IMR-90 (cell line): ENCODE results near the gene RABGAP1. TPM values are rescaled to one million over a fixed set of nuclear protein-coding genes. Genes with fewer than 3 reads are reported as not detected.

Source experiments
- ATAC-seq: fragments of 200-7000 bp; cut with Tn5 transposase; 2 replicates; pipeline ENCODE4 v1.9.1; 2020; ENCODE audit warnings: low read depth, mild to moderate bottlenecking, moderate library complexity
- BruUV-seq: library from RNA; stranded (reverse); fragments of 400-500 nt; replicated peaks from 2 replicates; lab custom pipeline; 2021; lab: Mats Ljungman, UMichigan
- CTCF ChIA-PET: fragments of 300-600 bp; formaldehyde crosslinking; extraction: SDS; loops from one replicate; lab custom pipeline; 2021; ENCODE audit warnings: antibody characterized with exemption; lab: Yijun Ruan, JAX
- POLR2A ChIA-PET: fragments of 300-600 bp; sonication (Branson Sonifier 250); formaldehyde crosslinking; loops from one replicate; lab custom pipeline; 2022; ENCODE audit warnings: antibody characterized with exemption; ENCODE audit not compliant: unreplicated experiment; lab: Charles Lee
- DNase-seq: peaks from one replicate; pipeline ENCODE4 v3.0.0; 2013
- H2AFZ ChIP-seq: replicated peaks from 2 replicates; pipeline ENCODE3; 2013; ENCODE audit warnings: low read length, mild to moderate bottlenecking; ENCODE audit not compliant: poor library complexity
- H2AK5ac ChIP-seq: 2 replicates; pipeline ENCODE4 v1.6.1; 2013; ENCODE audit warnings: low read depth, low read length, inconsistent platforms
- H2AK9ac ChIP-seq: replicated peaks from 2 replicates; pipeline ENCODE3; 2013; ENCODE audit warnings: mild to moderate bottlenecking, low read depth, low read length, moderate library complexity; ENCODE audit not compliant: poor library complexity
- H2BK120ac ChIP-seq: 2 replicates; pipeline ENCODE4 v1.6.1; 2013; ENCODE audit warnings: low read depth, low read length, inconsistent platforms
- H2BK15ac ChIP-seq: 3 replicates; pipeline ENCODE4 v1.6.1; 2013; ENCODE audit warnings: low read depth, low read length, inconsistent platforms
- H2BK20ac ChIP-seq: 2 replicates; pipeline ENCODE4 v1.6.1; 2013; ENCODE audit warnings: low read depth, mild to moderate bottlenecking, inconsistent platforms, low read length, moderate library complexity
- H2BK5ac ChIP-seq: 2 replicates; pipeline ENCODE4 v1.6.1; 2013; ENCODE audit warnings: mild to moderate bottlenecking, low read depth, low read length, inconsistent platforms; ENCODE audit not compliant: poor library complexity, severe bottlenecking
- H3K14ac ChIP-seq: replicated peaks from 2 replicates; pipeline ENCODE4 v1.6.1; 2013; ENCODE audit warnings: low read depth, low read length, inconsistent platforms
- H3K18ac ChIP-seq: 2 replicates; pipeline ENCODE4 v1.6.1; 2013; ENCODE audit warnings: low read depth, low read length, control low read depth
- H3K23ac ChIP-seq: 2 replicates; pipeline ENCODE4 v1.6.1; 2013; ENCODE audit warnings: low read depth, low read length, inconsistent platforms
- H3K27ac ChIP-seq: 2 replicates; pipeline ENCODE4 v1.5.1; 2013; ENCODE audit warnings: mild to moderate bottlenecking, control low read depth, low read length; ENCODE audit not compliant: insufficient read depth
- H3K27me3 ChIP-seq: 2 replicates; pipeline ENCODE4 v1.6.1; 2013; ENCODE audit warnings: low read length; ENCODE audit not compliant: control insufficient read depth, insufficient read depth
- H3K36me3 ChIP-seq: 2 replicates; pipeline ENCODE4 v1.6.1; 2013; ENCODE audit warnings: low read length, mixed read lengths; ENCODE audit not compliant: control insufficient read depth, insufficient read depth
- H3K4ac ChIP-seq: 2 replicates; pipeline ENCODE4 v1.6.1; 2013; ENCODE audit warnings: low read depth, low read length, inconsistent platforms
- H3K4me1 ChIP-seq: 2 replicates; pipeline ENCODE4 v1.6.1; 2013; ENCODE audit warnings: low read length, mixed read lengths; ENCODE audit not compliant: control insufficient read depth, insufficient read depth
- H3K4me2 ChIP-seq: 2 replicates; pipeline ENCODE4 v1.6.1; 2013; ENCODE audit warnings: low read depth, mild to moderate bottlenecking, control low read depth, low read length, moderate library complexity
- H3K4me3 ChIP-seq: 2 replicates; pipeline ENCODE4 v1.5.1; 2013; ENCODE audit warnings: low read depth, mild to moderate bottlenecking, control low read depth, low read length, moderate library complexity; ENCODE audit not compliant: insufficient read depth
- H3K56ac ChIP-seq: 2 replicates; pipeline ENCODE4 v1.6.1; 2013; ENCODE audit warnings: low read length, inconsistent platforms; ENCODE audit not compliant: insufficient read depth; ENCODE audit errors: extremely low read depth
- H3K79me1 ChIP-seq, 2 experiments: 2 replicates each; pipeline ENCODE4 v1.6.1; 2013; ENCODE audit warnings: low read length in 2 of 2, inconsistent platforms in 1 of 2, low read depth in 1 of 2
- H3K9ac ChIP-seq: 2 replicates; pipeline ENCODE4 v1.6.1; 2013; ENCODE audit warnings: low read depth, low read length, control low read depth
- H3K9me1 ChIP-seq: 2 replicates; pipeline ENCODE4 v1.6.1; 2013; ENCODE audit warnings: low read length, inconsistent platforms; ENCODE audit not compliant: insufficient read depth
- H3K9me3 ChIP-seq: 2 replicates; pipeline ENCODE4 v1.6.1; 2013; ENCODE audit warnings: low read length; ENCODE audit not compliant: control insufficient read depth, insufficient read depth
- H4K20me1 ChIP-seq: 2 replicates; pipeline ENCODE4 v1.6.1; 2013; ENCODE audit warnings: low read length, inconsistent platforms; ENCODE audit not compliant: insufficient read depth
- H4K5ac ChIP-seq: 2 replicates; pipeline ENCODE4 v1.6.1; 2013; ENCODE audit warnings: mild to moderate bottlenecking, low read depth, low read length, control low read depth
- H4K8ac ChIP-seq, 2 experiments: 2 replicates each; pipeline ENCODE4 v1.6.1; 2013; ENCODE audit warnings: low read depth in 2 of 2, low read length in 2 of 2, control low read depth in 1 of 2, inconsistent platforms in 1 of 2
- H4K91ac ChIP-seq: 2 replicates; pipeline ENCODE4 v1.6.1; 2013; ENCODE audit warnings: low read depth, low read length, inconsistent platforms; ENCODE audit not compliant: insufficient read depth
- BHLHE40 ChIP-seq: fragments of 150-350 bp; IDR thresholded peaks from 2 replicates; pipeline ENCODE4 v1.6.1; 2016; ENCODE audit warnings: mild to moderate bottlenecking, low read depth, low read length
- CEBPB ChIP-seq: IDR thresholded peaks from 2 replicates; pipeline ENCODE4 v1.6.1; 2012; ENCODE audit warnings: low read depth, low read length, improper control_type of control experiment
- CTCF ChIP-seq: conservative IDR thresholded peaks from 2 replicates; pipeline ENCODE4 v1.5.1; 2012; ENCODE audit warnings: mild to moderate bottlenecking, low read depth, low read length, improper control_type of control experiment
- ELK1 ChIP-seq: fragments of 150-350 bp; IDR thresholded peaks from 2 replicates; pipeline ENCODE4 v1.6.1; 2016; ENCODE audit warnings: low read depth, mild to moderate bottlenecking, low read length, moderate library complexity, borderline replicate concordance
- MAFK ChIP-seq: IDR thresholded peaks from 2 replicates; pipeline ENCODE4 v1.6.1; 2012; ENCODE audit warnings: low read depth, low read length, improper control_type of control experiment
- MXI1 ChIP-seq: IDR thresholded peaks from 2 replicates; pipeline ENCODE4 v1.6.1; 2012; ENCODE audit warnings: low read depth, mild to moderate bottlenecking, low read length, moderate library complexity, borderline replicate concordance
- POLR2A ChIP-seq: IDR thresholded peaks from 2 replicates; pipeline ENCODE4 v1.6.1; 2012; ENCODE audit warnings: mild to moderate bottlenecking, low read depth, low read length
- RCOR1 ChIP-seq: IDR thresholded peaks from 2 replicates; pipeline ENCODE4 v1.6.1; 2012; ENCODE audit warnings: mild to moderate bottlenecking, low read length, improper control_type of control experiment; ENCODE audit not compliant: insufficient replicate concordance
- SMC3 ChIP-seq: fragments of 150-350 bp; IDR thresholded peaks from 2 replicates; pipeline ENCODE4 v1.6.1; 2016; ENCODE audit warnings: low read depth, mild to moderate bottlenecking, antibody characterized with exemption, low read length, moderate library complexity
- WGBS, 2 experiments: methylation state at CpG; one replicate each; pipeline versions ENCODE4 v1.1.5 to v1.1.7; 2013; ENCODE audit warnings: missing lambda C conversion rate in 2 of 2; ENCODE audit not compliant: insufficient read length in 1 of 2; ENCODE audit errors: extremely low coverage in 2 of 2; 5-methylcytosine and 5-hydroxymethylcytosine counted together
- dilution Hi-C: fragments of 300-500 bp; cut with HindIII; formaldehyde crosslinking; loops from one replicate; pipeline ENCODE4 v1.14.3; 2018; ENCODE audit warnings: low sequenced_read_pairs; ENCODE audit not compliant: unreplicated experiment
- in situ Hi-C: fragments of 300-500 bp; cut with MboI; formaldehyde crosslinking; loops from 3 replicates; pipeline ENCODE4 v1.14.3; 2019; ENCODE audit warnings: low sequenced_read_pairs, inconsistent platforms, mixed read lengths
- intact Hi-C: fragments of 100-400 bp; cut with micrococcal nuclease; formaldehyde crosslinking; loops from 2 replicates; pipeline ENCODE4 v1.10.0; 2022
- polyA plus RNA-seq, 3 experiments: library from polyadenylated mRNA; depleted of rRNA; stranded (reverse); fragments of >200 nt; gene quantifications; 2 replicates each; pipeline ENCODE4 v1.2.3, GENCODE V29; 2012; ENCODE audit warnings: low replicate concordance in 1 of 3
- total RNA-seq: library from RNA; depleted of rRNA; stranded (reverse); fragments of >200 nt; gene quantifications from 2 replicates; pipeline ENCODE4 v1.2.3, GENCODE V29; 2012

Gene RABGAP1
- total and polyA plus RNA-seq, 2 of the 4 experiments (the other 2 are of a cell fraction), result 20.0 to 53.9 TPM

- H3K4me1 ChIP-seq, result peaks cover 14% of the 10 kb centered on the region
- ChIA-PET POLR2A (no interaction called here), CTCF (interaction anchor here (0.6 kb wide), 1 partner anchor 9 kb away, joined by 3 read pairs; no protein-coding TSS in a partner anchor)
- peak overlapping the region in 1 of 2 experiments; percentile 80; a peak in 3 of 4 replicates for H4K8ac ChIP-seq
- peak overlapping the region; percentile 48 for H2BK20ac ChIP-seq
- H4K5ac ChIP-seq, result peak overlapping the region; percentile 67; the same call in 1 of the 2 replicates
- peak overlapping the region; percentile 99 for H3K18ac ChIP-seq
- peak overlapping the region; percentile 55 for H2BK15ac ChIP-seq
- no peak overlapping the region for H3K27ac ChIP-seq
- H2BK120ac ChIP-seq, result peak overlapping the region; percentile 41
- peaks cover 2% of the 10 kb centered on the region for H3K9me3 ChIP-seq
- H2AFZ ChIP-seq, result no peak overlapping the region
- BruUV-seq, result no TSS peak
- H3K27me3 ChIP-seq, result no peaks in the 10 kb centered on the region
- no peak overlapping the region for H3K56ac ChIP-seq
- peak overlapping the region; percentile 64; the same call in 1 of the 2 replicates for H3K14ac ChIP-seq
- ATAC-seq, result no peak
- peaks cover 2% of the 10 kb centered on the region for H3K36me3 ChIP-seq
- 100% methylated on average over 1 of the region's 3 CpGs; no CpG with 5 or more reads in 1 of the 2 experiments for WGBS, 2 experiments
- H3K4me3 ChIP-seq, result no peak overlapping the region
- H2AK5ac ChIP-seq, result no peak overlapping the region
- peaks cover 10 to 20% of the 10 kb centered on the region in 2 experiments for H3K79me1 ChIP-seq
- in situ Hi-C loops (no loop called here), dilution Hi-C loops (no loop called here), intact Hi-C loops (no loop called here)
- H3K9me1 ChIP-seq, result peaks cover 7% of the 10 kb centered on the region
- TF ChIP-seq POLR2A, result no peak
- no peak for TF ChIP-seq CTCF
- no peak for TF ChIP-seq SMC3
- no peak for TF ChIP-seq MAFK
- TF ChIP-seq MXI1, result no peak
- TF ChIP-seq ELK1, result no peak
- TF ChIP-seq CEBPB, result no peak
- TF ChIP-seq BHLHE40, result no peak
- no peak for TF ChIP-seq RCOR1
- peak overlapping the region; percentile 35; the same call in 1 of the 2 replicates for H3K23ac ChIP-seq
- H2BK5ac ChIP-seq, result peak overlapping the region; percentile 57
- peak overlapping the region; percentile 35; the same call in 1 of the 2 replicates for H4K91ac ChIP-seq
- H3K9ac ChIP-seq, result no peak overlapping the region
- DNase-seq, result no peak
- H2AK9ac ChIP-seq, result no peak overlapping the region
- no peaks in the 10 kb centered on the region for H4K20me1 ChIP-seq
- H3K4me2 ChIP-seq, result no peak overlapping the region
- peak overlapping the region; percentile 49; the same call in 1 of the 2 replicates for H3K4ac ChIP-seq
Measured at GRCh38 chr9:123046406-123047195, 105.8 kb downstream of the RABGAP1 start.
